Neural progenitor cell (in vitro differentiated cells): ENCODE results near the gene SQOR.

Source experiments
- EZH2 ChIP-seq: fragments of 200-600 bp; sonication (generic); IDR thresholded peaks from 2 replicates; pipeline ENCODE4 v1.6.1; 2017; ENCODE audit warnings: antibody characterized with exemption, mild to moderate bottlenecking, moderate library complexity
- TF ChIP-seq, protein P1 (sequence below): fragments of 200-600 bp; sonication (generic); IDR thresholded peaks from 2 replicates; pipeline ENCODE4 v1.5.1; 2017; ENCODE audit warnings: antibody characterized with exemption, mild to moderate bottlenecking

DNA sequence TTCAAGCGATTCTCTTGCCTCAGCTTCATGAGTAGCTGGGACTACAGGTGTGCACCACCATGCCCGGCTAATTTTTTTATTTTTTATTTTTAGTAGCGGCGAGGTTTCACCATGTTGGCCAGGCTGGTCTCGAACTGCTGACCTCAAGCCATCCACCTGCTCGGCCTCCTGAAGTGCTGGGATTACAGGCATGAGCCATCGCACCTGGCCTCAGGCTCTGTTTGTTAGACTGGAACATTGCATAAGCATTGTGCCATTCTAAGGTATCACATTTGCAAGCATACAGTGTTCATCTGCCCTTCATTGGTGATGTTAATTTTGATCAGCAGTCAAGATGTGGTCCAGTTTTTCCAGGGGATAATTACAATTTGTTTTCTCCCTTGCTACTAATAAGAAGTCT, 43.0 kb downstream of the SQOR start:
- TF ChIP-seq, protein P1, sequence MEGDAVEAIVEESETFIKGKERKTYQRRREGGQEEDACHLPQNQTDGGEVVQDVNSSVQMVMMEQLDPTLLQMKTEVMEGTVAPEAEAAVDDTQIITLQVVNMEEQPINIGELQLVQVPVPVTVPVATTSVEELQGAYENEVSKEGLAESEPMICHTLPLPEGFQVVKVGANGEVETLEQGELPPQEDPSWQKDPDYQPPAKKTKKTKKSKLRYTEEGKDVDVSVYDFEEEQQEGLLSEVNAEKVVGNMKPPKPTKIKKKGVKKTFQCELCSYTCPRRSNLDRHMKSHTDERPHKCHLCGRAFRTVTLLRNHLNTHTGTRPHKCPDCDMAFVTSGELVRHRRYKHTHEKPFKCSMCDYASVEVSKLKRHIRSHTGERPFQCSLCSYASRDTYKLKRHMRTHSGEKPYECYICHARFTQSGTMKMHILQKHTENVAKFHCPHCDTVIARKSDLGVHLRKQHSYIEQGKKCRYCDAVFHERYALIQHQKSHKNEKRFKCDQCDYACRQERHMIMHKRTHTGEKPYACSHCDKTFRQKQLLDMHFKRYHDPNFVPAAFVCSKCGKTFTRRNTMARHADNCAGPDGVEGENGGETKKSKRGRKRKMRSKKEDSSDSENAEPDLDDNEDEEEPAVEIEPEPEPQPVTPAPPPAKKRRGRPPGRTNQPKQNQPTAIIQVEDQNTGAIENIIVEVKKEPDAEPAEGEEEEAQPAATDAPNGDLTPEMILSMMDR = no peak
- no peak for TF ChIP-seq EZH2
